SK-N-SH (cell line): ENCODE data around the gene ATF6B. TPM values are rescaled to one million over a fixed set of nuclear protein-coding genes. Genes with fewer than 3 reads are reported as not detected.

Source experiments
- CTCF ChIA-PET: fragments of 300-600, 350-600 bp; formaldehyde crosslinking; extraction: SDS; loops from one replicate; lab custom pipeline; 2021; lab: Yijun Ruan, JAX
- POLR2A ChIA-PET: fragments of 350-600 bp; sonication (Branson Sonifier 250); formaldehyde crosslinking; extraction: SDS; loops from one replicate; lab custom pipeline; 2020; ENCODE audit warnings: antibody characterized with exemption, inconsistent platforms; lab: Yijun Ruan, JAX
- DNase-seq: peaks from one replicate; pipeline ENCODE4 v3.0.0; 2012
- H2AFZ ChIP-seq: fragments of 200-600 bp; sonication (generic); 2 replicates; pipeline ENCODE4 v1.8.1; 2016; ENCODE audit warnings: antibody characterized with exemption, mild to moderate bottlenecking, low read depth
- H3F3A ChIP-seq: fragments of 200-600 bp; sonication (generic); replicated peaks from 2 replicates; pipeline ENCODE3; 2016; ENCODE audit warnings: antibody characterized with exemption, mild to moderate bottlenecking; ENCODE audit not compliant: insufficient read depth
- H3K27ac ChIP-seq, 2 experiments: fragments of 200-500 bp in 1 of 2; fragments of 200-600 bp in 1 of 2; sonication (Bioruptor generic) in 1 of 2; sonication (generic), shearing (Covaris generic) in 1 of 2; 2 replicates each; pipeline versions ENCODE4 v1.5.1 to v1.6.1; 2014 to 2016; ENCODE audit warnings: low read depth in 2 of 2, inconsistent platforms in 1 of 2, low read length in 1 of 2, mild to moderate bottlenecking in 1 of 2, mixed read lengths in 1 of 2
- H3K27me3 ChIP-seq: fragments of 200-600 bp; sonication (generic), shearing (Covaris generic); 2 replicates; pipeline ENCODE4 v1.6.1; 2016; ENCODE audit warnings: mixed run types; ENCODE audit not compliant: insufficient read depth
- H3K36me3 ChIP-seq, 2 experiments: fragments of 200-500 bp in 1 of 2; fragments of 200-600 bp in 1 of 2; sonication (Bioruptor generic) in 1 of 2; sonication (generic) in 1 of 2; replicated peaks in 1 of 2; 2 replicates each; pipeline versions ENCODE3 to v1.5.1; 2014 to 2016; ENCODE audit warnings: low read length in 1 of 2, mild to moderate bottlenecking in 1 of 2; ENCODE audit not compliant: insufficient read depth in 2 of 2, control insufficient read depth in 1 of 2
- H3K4me1 ChIP-seq, 2 experiments: fragments of 200-500 bp in 1 of 2; fragments of 200-600 bp in 1 of 2; sonication (Bioruptor generic) in 1 of 2; sonication (generic), shearing (Covaris generic) in 1 of 2; 2 replicates each; pipeline versions ENCODE4 v1.5.1 to v1.6.1; 2014 to 2016; ENCODE audit warnings: low read depth in 1 of 2, low read length in 1 of 2, mixed run types in 1 of 2; ENCODE audit not compliant: insufficient read depth in 2 of 2, control insufficient read depth in 1 of 2
- H3K4me2 ChIP-seq: fragments of 200-600 bp; sonication (generic), shearing (Covaris generic); 2 replicates; pipeline ENCODE4 v1.6.1; 2017; ENCODE audit warnings: mixed run types
- H3K4me3 ChIP-seq, 2 experiments: fragments of 200-500 bp in 1 of 2; fragments of 200-600 bp in 1 of 2; sonication (Bioruptor generic) in 1 of 2; sonication (generic), shearing (Covaris generic) in 1 of 2; 2 replicates each; pipeline versions ENCODE4 v1.5.1 to v1.8.1; 2014 to 2016; ENCODE audit warnings: low read depth in 2 of 2, inconsistent platforms in 1 of 2, low read length in 1 of 2, mild to moderate bottlenecking in 1 of 2, mixed read lengths in 1 of 2, moderate library complexity in 1 of 2
- H3K79me2 ChIP-seq: fragments of 200-600 bp; sonication (generic); 2 replicates; pipeline ENCODE4 v1.8.1; 2017; ENCODE audit warnings: mild to moderate bottlenecking; ENCODE audit not compliant: insufficient read depth
- H3K9ac ChIP-seq: fragments of 200-600 bp; sonication (generic); 2 replicates; pipeline ENCODE4 v1.6.1; 2017; ENCODE audit warnings: mixed run types
- H3K9me2 ChIP-seq: fragments of 200-600 bp; sonication (generic); 2 replicates; pipeline ENCODE4 v1.6.1; 2017; ENCODE audit warnings: mixed run types
- H3K9me3 ChIP-seq: fragments of 200-600 bp; sonication (generic); 2 replicates; pipeline ENCODE4 v1.6.1; 2017; ENCODE audit warnings: mixed run types, mild to moderate bottlenecking, moderate library complexity
- H4K20me1 ChIP-seq: fragments of 200-600 bp; sonication (generic); 2 replicates; pipeline ENCODE4 v1.6.1; 2017; ENCODE audit warnings: mild to moderate bottlenecking, mixed run types; ENCODE audit not compliant: insufficient read depth
- CTCF ChIP-seq: fragments of 200-600 bp; sonication (generic); IDR thresholded peaks from 2 replicates; pipeline ENCODE4 v1.6.1; 2017; ENCODE audit warnings: antibody characterized with exemption, mild to moderate bottlenecking, moderate library complexity
- ELF1 ChIP-seq: IDR thresholded peaks from 2 replicates; pipeline ENCODE4 v1.4.0; 2012
- EP300 ChIP-seq, 2 experiments: IDR thresholded peaks; 2 replicates each; pipeline versions ENCODE4 v1.4.0 to v1.6.1; 2012; ENCODE audit warnings: borderline replicate concordance in 1 of 2, low read depth in 1 of 2, low read length in 1 of 2
- FOSL2 ChIP-seq: IDR thresholded peaks from 2 replicates; pipeline ENCODE4 v1.4.0; 2012; ENCODE audit warnings: low read depth, mild to moderate bottlenecking, moderate library complexity, borderline replicate concordance
- FOXJ3 ChIP-seq: sonication (generic); formaldehyde crosslinking; IDR thresholded peaks from 2 replicates; pipeline ENCODE4 v1.5.1; 2020; ENCODE audit warnings: mild to moderate bottlenecking, missing genetic modification reagents
- GATA2 ChIP-seq: sonication (generic); formaldehyde crosslinking; IDR thresholded peaks from 2 replicates; pipeline ENCODE4 v1.5.0; 2020; ENCODE audit warnings: mild to moderate bottlenecking, missing genetic modification reagents
- JUND ChIP-seq: IDR thresholded peaks from 2 replicates; pipeline ENCODE4 v1.4.0; 2012
- MEF2A ChIP-seq: IDR thresholded peaks from 2 replicates; pipeline ENCODE4 v1.4.0; 2012; ENCODE audit warnings: low read depth, borderline replicate concordance
- MXI1 ChIP-seq: IDR thresholded peaks from 2 replicates; pipeline ENCODE4 v1.6.1; 2012; ENCODE audit warnings: mild to moderate bottlenecking, low read depth, low read length, improper control_type of control experiment
- PBX3 ChIP-seq: IDR thresholded peaks from 2 replicates; pipeline ENCODE4; 2012
- POLR2AphosphoS5 ChIP-seq: IDR thresholded peaks from 2 replicates; pipeline ENCODE4 v1.6.1; 2012; ENCODE audit warnings: low read depth, low read length
- RXRA ChIP-seq: IDR thresholded peaks from 2 replicates; pipeline ENCODE4 v1.4.0; 2012; ENCODE audit warnings: low read depth, mild to moderate bottlenecking, borderline replicate concordance
- SIN3A ChIP-seq: IDR thresholded peaks from 2 replicates; pipeline ENCODE4 v1.6.1; 2012; ENCODE audit warnings: low read depth, mild to moderate bottlenecking, low read length, moderate library complexity, borderline replicate concordance
- SMC3 ChIP-seq: IDR thresholded peaks from 2 replicates; pipeline ENCODE4 v1.6.1; 2012; ENCODE audit warnings: low read depth, low read length, improper control_type of control experiment
- TEAD4 ChIP-seq: IDR thresholded peaks from 2 replicates; pipeline ENCODE4 v1.4.0; 2012; ENCODE audit warnings: mild to moderate bottlenecking, borderline replicate concordance; ENCODE audit not compliant: insufficient read depth
- WGBS: methylation state at CpG from one replicate; pipeline ENCODE4 v1.1.6; 2017; ENCODE audit warnings: low lambda C conversion rate; 5-methylcytosine and 5-hydroxymethylcytosine counted together
- polyA plus RNA-seq, 3 experiments: library from polyadenylated mRNA; depleted of rRNA; stranded (reverse); fragments of >200 nt; gene quantifications; 2 replicates each; pipeline ENCODE4 v1.2.3, GENCODE V29; 2012

ATF6B gene
- polyA plus RNA-seq, 1 of the 3 experiments (the other 2 are of a cell fraction) = 61.3 TPM

GRCh38 chr6:32168807-32169591 lies 41.0 kb upstream of the ATF6B start:
- Histone ChIP-seq H3K4me1 (peaks cover 0 to 6% of the 10 kb centered on the region in 2 experiments; a peak in 1 of 4 replicates), H3K9ac (no peak overlapping the region), H4K20me1 (no peaks in the 10 kb centered on the region), H2AFZ (no peak overlapping the region), H3K4me3 (no peak overlapping the region), H3K9me3 (no peaks in the 10 kb centered on the region), H3K79me2 (peaks cover 24% of the 10 kb centered on the region), H3K36me3 (peaks cover 5 to 36% of the 10 kb centered on the region in 2 experiments), H3F3A (peaks cover 8% of the 10 kb centered on the region), H3K27ac (no peak overlapping the region), H3K27me3 (no peaks in the 10 kb centered on the region), H3K4me2 (no peak overlapping the region), H3K9me2 (no peaks in the 10 kb centered on the region)
- WGBS = 93% methylated on average over 7 of the region's 11 CpGs
- no peak for TF ChIP-seq MEF2A
- no peak for TF ChIP-seq ELF1
- TF ChIP-seq FOSL2 = no peak
- TF ChIP-seq POLR2AphosphoS5 = 0 out of 2 replicates have a peak, but pooled peaks have one; percentile 13
- TF ChIP-seq EP300 (IDR thresholded peaks at IDR 0.05; ENCODE audit: borderline replicate concordance in 1 of 2, low read depth in 1 of 2, low read length in 1 of 2) = no peak
- no peak for TF ChIP-seq SIN3A
- TF ChIP-seq CTCF = no peak
- no peak for TF ChIP-seq RXRA
- ChIA-PET POLR2A (interaction anchor here (1.0 kb wide), 1 partner anchor 58 kb away, joined by 3 read pairs; no protein-coding TSS in a partner anchor), CTCF (interaction anchor here (1.2 to 1.3 kb wide), 2 partner anchors 22 to 39 kb away, joined by 3 to 5 read pairs; partner anchors contain the start of gene PBX2)
- no peak for DNase-seq

- TF ChIP-seq ELF1 = no peak
- TF ChIP-seq FOXJ3 (CRISPR knock-in tag) = no peak
- no peak for TF ChIP-seq PBX3
- TF ChIP-seq JUND = no peak
- no peak for TF ChIP-seq SMC3
- TF ChIP-seq MXI1 = no peak
- no peak for TF ChIP-seq CTCF
- no peak for TF ChIP-seq GATA2
- TF ChIP-seq POLR2AphosphoS5 = no peak
- no peak for TF ChIP-seq TEAD4
- TF ChIP-seq, all 33 proteins: peak for 0
Observed at GRCh38 chr6:32168350-32168749, 40.3 kb upstream of the ATF6B start.

More at GRCh38 chr6:32168350-32168749, 40.3 kb upstream of the ATF6B start:
- peaks cover 0 to 6% of the 10 kb centered on the region in 2 experiments; a peak in 1 of 4 replicates for H3K4me1 ChIP-seq
- H3K4me3 ChIP-seq = no peak overlapping the region
- 100% methylated on average over 1 of the region's 2 CpGs for WGBS
- CTCF ChIA-PET = no interaction called here
- DNase-seq = no peak
- H3K4me2 ChIP-seq = no peak overlapping the region
- peaks cover 5 to 36% of the 10 kb centered on the region in 2 experiments for H3K36me3 ChIP-seq
- no peaks in the 10 kb centered on the region for H3K9me3 ChIP-seq
- H3F3A ChIP-seq = peaks cover 2% of the 10 kb centered on the region
- H4K20me1 ChIP-seq = no peaks in the 10 kb centered on the region
- POLR2A ChIA-PET = no interaction called here
- H3K9me2 ChIP-seq = no peaks in the 10 kb centered on the region
- no peaks in the 10 kb centered on the region for H3K27me3 ChIP-seq
- H3K9ac ChIP-seq = no peak overlapping the region
- no peak overlapping the region for H2AFZ ChIP-seq
- no peak overlapping the region for H3K27ac ChIP-seq
- peaks cover 17% of the 10 kb centered on the region for H3K79me2 ChIP-seq
